HL-60 (cell line): Measurements from ENCODE around the gene TBX2.

Source experiments
- DNase-seq, 2 experiments: peaks; one replicate each; pipeline ENCODE4 v3.0.0-alpha.2; 2010 to 2020; ENCODE audit warnings: low read depth in 1 of 2, low spot score in 1 of 2
- H3K27ac ChIP-seq: fragments of 250-450 bp; sonication (Bioruptor Pico); replicated peaks from 2 replicates; pipeline ENCODE4 v1.5.1; 2020; ENCODE audit warnings: mild to moderate bottlenecking, moderate library complexity
- H3K27me3 ChIP-seq: fragments of 250-450 bp; sonication (Bioruptor Pico); 2 replicates; pipeline ENCODE4 v1.5.1; 2021; ENCODE audit warnings: mild to moderate bottlenecking, moderate library complexity; ENCODE audit not compliant: insufficient read depth, poor library complexity, severe bottlenecking
- H3K4me3 ChIP-seq: replicated peaks from 2 replicates; pipeline ENCODE4 v1.5.1; 2011; ENCODE audit warnings: mild to moderate bottlenecking, control low read depth, low read length; ENCODE audit not compliant: insufficient read depth
- GABPA ChIP-seq: IDR thresholded peaks from 2 replicates; pipeline ENCODE4 v1.6.1; 2012; ENCODE audit warnings: low read depth
- POLR2AphosphoS5 ChIP-seq: IDR thresholded peaks from 2 replicates; pipeline ENCODE4 v1.6.1; 2012; ENCODE audit warnings: low read depth
- SPI1 ChIP-seq: IDR thresholded peaks from 2 replicates; pipeline ENCODE4 v1.6.1; 2012; ENCODE audit warnings: low read depth, mild to moderate bottlenecking, borderline replicate concordance
- TF ChIP-seq, protein P1 (sequence below): IDR thresholded peaks from one replicate; pipeline ENCODE4 v1.5.1; 2011; ENCODE audit warnings: low read length, control low read depth, inconsistent platforms; ENCODE audit not compliant: insufficient read depth
- TF ChIP-seq, protein P2 (sequence below): IDR thresholded peaks from 2 replicates; pipeline ENCODE4 v1.6.1; 2012; ENCODE audit warnings: low read depth; ENCODE audit not compliant: insufficient replicate concordance

Gene TBX2

DNA sequence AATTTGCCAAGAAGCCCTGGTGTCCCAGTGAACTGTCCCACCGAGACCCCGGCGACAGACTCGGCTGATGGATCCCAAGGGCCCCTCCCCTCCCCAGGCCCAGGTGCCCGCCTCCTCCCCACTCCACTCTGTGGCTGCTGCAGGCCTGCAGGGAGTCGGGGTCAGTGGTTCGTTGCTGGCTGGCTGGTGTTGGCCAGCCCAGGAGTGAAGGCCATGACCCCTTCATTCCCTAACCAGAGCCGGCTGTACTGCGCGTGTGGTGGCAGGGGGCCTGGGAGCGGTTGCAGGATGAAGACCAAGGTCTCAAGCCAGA lies 9.2 kb upstream of the TBX2 start:
- Histone ChIP-seq H3K27ac (no peak overlapping the region), H3K27me3 (peaks cover 6% of the 10 kb centered on the region), H3K4me3 (no peak overlapping the region)
- TF ChIP-seq, protein P1, sequence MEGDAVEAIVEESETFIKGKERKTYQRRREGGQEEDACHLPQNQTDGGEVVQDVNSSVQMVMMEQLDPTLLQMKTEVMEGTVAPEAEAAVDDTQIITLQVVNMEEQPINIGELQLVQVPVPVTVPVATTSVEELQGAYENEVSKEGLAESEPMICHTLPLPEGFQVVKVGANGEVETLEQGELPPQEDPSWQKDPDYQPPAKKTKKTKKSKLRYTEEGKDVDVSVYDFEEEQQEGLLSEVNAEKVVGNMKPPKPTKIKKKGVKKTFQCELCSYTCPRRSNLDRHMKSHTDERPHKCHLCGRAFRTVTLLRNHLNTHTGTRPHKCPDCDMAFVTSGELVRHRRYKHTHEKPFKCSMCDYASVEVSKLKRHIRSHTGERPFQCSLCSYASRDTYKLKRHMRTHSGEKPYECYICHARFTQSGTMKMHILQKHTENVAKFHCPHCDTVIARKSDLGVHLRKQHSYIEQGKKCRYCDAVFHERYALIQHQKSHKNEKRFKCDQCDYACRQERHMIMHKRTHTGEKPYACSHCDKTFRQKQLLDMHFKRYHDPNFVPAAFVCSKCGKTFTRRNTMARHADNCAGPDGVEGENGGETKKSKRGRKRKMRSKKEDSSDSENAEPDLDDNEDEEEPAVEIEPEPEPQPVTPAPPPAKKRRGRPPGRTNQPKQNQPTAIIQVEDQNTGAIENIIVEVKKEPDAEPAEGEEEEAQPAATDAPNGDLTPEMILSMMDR, result no peak
- TF ChIP-seq POLR2AphosphoS5 (no peak), GABPA (no peak)
- TF ChIP-seq, protein P2, sequence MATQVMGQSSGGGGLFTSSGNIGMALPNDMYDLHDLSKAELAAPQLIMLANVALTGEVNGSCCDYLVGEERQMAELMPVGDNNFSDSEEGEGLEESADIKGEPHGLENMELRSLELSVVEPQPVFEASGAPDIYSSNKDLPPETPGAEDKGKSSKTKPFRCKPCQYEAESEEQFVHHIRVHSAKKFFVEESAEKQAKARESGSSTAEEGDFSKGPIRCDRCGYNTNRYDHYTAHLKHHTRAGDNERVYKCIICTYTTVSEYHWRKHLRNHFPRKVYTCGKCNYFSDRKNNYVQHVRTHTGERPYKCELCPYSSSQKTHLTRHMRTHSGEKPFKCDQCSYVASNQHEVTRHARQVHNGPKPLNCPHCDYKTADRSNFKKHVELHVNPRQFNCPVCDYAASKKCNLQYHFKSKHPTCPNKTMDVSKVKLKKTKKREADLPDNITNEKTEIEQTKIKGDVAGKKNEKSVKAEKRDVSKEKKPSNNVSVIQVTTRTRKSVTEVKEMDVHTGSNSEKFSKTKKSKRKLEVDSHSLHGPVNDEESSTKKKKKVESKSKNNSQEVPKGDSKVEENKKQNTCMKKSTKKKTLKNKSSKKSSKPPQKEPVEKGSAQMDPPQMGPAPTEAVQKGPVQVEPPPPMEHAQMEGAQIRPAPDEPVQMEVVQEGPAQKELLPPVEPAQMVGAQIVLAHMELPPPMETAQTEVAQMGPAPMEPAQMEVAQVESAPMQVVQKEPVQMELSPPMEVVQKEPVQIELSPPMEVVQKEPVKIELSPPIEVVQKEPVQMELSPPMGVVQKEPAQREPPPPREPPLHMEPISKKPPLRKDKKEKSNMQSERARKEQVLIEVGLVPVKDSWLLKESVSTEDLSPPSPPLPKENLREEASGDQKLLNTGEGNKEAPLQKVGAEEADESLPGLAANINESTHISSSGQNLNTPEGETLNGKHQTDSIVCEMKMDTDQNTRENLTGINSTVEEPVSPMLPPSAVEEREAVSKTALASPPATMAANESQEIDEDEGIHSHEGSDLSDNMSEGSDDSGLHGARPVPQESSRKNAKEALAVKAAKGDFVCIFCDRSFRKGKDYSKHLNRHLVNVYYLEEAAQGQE, result no peak
- DNase-seq, result no peak

DNA sequence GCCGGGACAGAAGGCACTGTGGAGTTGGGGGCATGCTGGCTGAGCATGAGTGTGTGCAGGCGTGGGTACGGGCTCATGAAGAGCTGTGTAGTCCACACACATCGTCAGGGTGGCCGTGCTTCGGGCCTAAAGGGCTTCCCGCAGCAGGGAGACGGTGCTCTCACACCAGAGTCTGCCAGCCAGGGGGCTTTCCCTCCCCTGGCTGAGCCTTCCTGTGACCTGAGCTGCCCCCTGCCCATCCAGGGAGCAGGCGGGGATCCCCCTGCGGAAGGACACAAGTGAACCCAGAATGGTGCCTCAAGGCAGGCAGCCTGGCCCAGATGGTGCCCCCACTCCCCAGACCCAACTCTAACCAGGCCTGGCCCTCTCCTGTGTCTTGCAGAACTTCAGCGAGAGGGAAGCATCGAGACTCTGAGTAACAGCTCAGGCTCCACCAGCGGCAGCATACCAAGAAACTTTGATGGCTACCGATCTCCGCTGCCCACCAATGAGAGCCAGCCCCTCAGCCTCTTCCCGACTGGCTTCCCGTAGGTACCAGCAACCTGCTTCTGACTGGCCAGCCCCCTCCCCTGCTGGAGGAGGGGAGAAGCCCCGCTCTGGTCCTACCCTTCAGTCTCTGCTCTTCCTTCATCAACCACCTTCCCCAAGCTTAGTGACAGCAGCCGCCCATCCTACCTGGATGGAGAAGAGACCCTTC lies 7.9 kb upstream of the TBX2 start:
- Histone ChIP-seq H3K4me3 (no peak overlapping the region), H3K27me3 (peaks cover 19% of the 10 kb centered on the region), H3K27ac (no peak overlapping the region)
- DNase-seq, result no peak
- TF ChIP-seq SPI1 (no peak), GABPA (no peak), POLR2AphosphoS5 (no peak)
- TF ChIP-seq, protein P2, result no peak
- TF ChIP-seq, protein P1, result no peak

DNA sequence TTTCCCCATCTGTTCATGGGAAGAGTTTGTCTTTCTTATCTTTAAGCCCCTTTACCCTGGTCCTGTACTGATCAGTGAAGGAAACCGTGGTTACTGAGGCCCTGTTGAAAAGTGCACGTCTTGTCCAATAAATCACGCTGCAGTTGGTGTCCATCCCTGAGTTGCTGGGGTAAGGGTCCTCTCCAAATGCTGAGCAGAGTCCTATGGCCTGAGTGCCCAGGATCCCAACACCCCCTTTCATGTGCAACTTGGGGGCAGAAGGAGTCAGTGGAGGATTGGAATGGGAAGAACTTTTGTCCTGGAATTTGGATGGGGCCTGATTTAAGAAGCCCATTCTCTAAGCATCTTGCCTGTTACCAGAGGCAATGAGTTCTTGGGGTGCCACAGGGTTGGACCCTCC lies 7.0 kb upstream of the TBX2 start:
- no peak overlapping the region for H3K4me3 ChIP-seq
- TF ChIP-seq, protein P2, result no peak
- TF ChIP-seq GABPA (no peak), POLR2AphosphoS5 (no peak), SPI1 (no peak)
- TF ChIP-seq, protein P1, result no peak
- H3K27me3 ChIP-seq, result peaks cover 23% of the 10 kb centered on the region
- no peak overlapping the region for H3K27ac ChIP-seq
- no peak for DNase-seq
